ENCODE data around the gene SMNDC1.
"Not testable (repeated sequence)": the region's sequence is repeated elsewhere in the genome, so short reads cannot be mapped to it uniquely, and the experiment has no call there.

Gene SMNDC1

DNA sequence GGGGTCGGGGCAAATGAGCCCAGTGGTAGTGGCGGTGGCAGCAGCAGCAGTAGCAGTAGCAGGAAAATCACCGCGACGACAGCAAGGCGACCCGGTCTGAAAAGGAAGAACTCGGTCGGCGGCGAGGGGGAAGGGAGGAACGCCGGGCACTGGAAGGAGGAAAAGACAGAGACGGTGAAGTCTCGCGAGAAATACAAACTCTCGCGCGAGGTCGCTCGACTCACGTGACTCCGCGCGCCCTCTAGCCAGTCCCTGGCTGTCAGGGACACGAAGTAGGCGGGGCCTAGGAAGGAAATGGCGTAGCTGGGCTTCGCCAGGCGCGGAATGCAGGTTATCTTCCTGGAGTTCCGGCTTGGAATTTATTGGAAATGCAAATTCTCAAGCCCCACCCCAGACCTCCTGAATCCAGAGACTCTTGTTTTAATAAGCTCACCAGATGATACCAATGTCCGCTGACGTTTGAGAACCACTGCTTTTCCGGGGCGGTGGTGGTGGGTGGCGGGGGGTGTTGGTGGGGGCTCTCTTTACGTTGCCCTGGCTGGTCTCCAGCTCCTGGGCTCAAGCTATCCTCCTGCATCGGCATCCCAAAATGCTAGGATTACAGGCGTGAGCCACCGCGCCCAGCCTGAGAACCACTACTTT, at the start of gene SMNDC1:
Gene SMNDC1, minus strand, starts transcription at position 141 of the 642 bp plus-strand sequence. CDS start 1,333 bp downstream, outside the sequence.
- peak; percentile 89 for DNase-seq

GRCh38 chr10:110354322-110354766, 49.6 kb upstream of the SMNDC1 start:
- peak; percentile 57 for DNase-seq

- DNase-seq = no peak
Observed at GRCh38 chr10:110353244-110354119, 48.8 kb upstream of the SMNDC1 start.

GRCh38 chr10:110352930-110353243, 48.2 kb upstream of the SMNDC1 start:
- no peak for DNase-seq

DNA sequence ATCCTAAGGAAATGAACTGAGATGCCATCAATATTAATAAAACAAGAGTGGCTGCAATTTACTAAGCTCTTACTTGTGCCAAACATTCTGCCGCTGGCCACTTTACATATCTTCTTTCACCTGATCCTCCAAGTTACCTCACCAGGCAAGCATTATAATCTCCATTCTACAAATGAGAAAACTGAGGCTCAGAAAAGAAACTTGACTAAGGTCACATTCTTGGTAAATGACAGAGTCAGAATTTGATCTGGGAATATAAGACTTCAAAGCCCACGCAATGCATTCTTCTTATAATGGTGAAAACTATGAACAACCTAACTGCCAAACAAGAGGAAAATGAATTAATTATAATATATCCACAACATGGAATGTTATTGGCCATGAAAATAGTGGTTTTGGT, 46.1 kb upstream of the SMNDC1 start:
- DNase-seq = no peak

GRCh38 chr10:110349831-110350230, 45.1 kb upstream of the SMNDC1 start:
- DNase-seq = no peak

DNA sequence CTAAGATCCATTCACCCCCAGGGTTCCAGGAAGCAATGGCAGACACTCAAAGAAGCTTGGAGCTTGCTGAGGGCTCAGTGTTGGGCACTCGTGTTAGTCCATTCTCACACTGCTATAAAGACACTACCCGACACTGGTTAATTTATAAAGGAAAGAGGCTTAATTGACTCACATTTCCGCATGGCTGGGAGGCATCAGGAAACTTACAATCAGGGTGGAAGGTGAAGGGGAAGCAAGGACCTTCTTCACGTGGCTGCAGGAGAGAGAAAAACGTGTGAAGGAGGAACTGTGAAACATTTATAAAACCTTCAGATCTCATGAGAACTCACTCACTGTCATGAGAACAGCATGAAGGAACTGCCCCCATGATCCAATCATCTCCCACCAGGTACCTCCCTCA, 44.7 kb upstream of the SMNDC1 start:
- no peak for DNase-seq

DNA sequence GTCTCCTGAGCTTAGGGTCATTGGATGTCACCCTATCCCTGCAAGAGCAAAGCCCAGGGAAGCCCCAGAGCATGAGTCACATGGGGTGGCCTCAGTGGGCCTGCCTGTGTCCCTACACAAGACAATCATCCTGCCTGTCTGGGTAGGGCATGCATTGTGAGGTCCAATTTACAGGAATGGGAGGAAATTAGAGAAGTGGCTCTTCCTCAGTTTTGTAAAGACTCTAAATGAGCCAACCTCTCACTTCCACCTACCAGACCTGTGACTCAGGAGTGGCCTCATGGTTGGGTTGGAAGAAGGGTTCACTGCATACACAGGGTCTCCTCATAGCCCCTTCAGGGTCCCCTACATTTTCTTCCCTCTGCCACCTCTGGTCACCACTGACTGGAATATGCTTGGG, 43.6 kb upstream of the SMNDC1 start:
- DNase-seq = no peak

GRCh38 chr10:110346914-110347313, 42.2 kb upstream of the SMNDC1 start:
- DNase-seq = no peak

GRCh38 chr10:110345286-110345685, 40.6 kb upstream of the SMNDC1 start:
- no peak for DNase-seq

GRCh38 chr10:110344622-110345021, 39.9 kb upstream of the SMNDC1 start:
- no peak for DNase-seq

- no peak for DNase-seq
Observed at GRCh38 chr10:110343947-110344346, 39.2 kb upstream of the SMNDC1 start.

DNA sequence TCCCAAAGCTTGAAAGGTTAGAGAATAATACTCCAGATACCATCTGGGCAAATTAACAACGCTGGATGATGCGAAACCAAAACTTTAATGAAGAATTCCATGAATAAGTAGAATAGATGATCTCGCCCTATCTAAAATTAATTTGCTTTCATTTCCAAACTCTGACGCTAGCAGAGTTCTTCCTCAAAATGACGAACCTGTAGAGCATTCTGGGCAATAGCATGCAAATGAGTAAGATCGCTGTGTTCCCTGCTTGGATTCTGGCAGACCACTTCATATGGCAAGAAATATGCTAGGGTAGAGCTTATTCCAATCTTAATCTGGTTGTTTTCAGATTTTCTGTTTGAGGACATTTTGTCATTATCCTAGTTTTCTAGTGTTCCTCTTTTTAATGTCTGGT, 36.1 kb upstream of the SMNDC1 start:
- DNase-seq = no peak

DNA sequence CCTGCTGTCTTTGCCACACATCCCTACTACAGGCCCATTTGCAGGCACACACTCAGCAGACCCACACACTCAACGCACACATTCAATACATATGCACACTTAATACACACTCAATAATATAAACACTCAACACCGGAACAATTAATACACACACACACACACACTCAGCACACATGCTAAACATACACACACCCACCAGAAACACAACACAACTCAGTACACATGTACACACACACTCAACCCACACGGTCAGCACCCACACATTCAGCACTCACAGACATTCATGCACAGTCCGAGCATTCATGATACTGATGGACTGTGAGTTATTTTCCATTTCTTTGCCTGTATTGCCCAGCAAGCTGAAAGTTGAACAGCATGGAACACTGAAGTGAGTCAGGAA, 35.4 kb upstream of the SMNDC1 start:
- DNase-seq = no peak

DNA sequence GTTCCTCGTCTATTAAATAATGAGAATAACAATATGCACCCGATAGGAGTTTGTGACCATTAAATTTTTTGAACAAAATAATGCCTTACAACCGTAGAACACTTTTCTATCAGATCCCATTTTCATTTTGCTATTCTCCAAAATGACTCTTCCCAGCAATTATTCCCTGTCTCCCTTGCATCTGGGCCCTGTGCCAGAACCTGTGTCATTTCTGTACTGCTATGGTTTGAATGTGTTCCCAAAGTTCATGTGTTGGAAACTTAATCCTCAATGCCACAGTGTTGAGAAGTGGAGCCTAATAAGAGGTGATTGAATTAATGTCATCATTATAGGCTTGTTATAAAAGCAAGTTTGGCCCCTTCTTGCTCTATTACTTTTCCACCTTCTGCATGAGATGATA, 33.2 kb upstream of the SMNDC1 start:
- DNase-seq = no peak

DNA sequence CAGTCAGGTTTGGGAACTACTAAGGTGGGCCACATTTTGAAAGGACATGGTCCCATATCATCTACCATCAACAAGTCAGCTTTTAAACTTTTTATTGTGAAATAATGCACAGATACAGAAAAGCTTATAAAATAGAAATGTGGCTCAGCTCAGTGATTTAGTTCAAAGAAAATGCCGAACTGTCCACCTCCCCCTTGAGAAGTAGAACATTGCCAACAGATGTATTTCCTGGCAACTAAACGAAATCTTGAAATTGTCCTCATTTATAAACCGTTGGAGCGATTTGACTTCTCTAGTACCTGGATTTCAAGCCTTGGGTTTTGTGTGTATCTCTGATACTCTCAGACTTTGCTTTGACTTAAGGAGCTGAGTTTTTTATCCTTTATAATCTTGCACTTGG, 32.7 kb upstream of the SMNDC1 start:
- DNase-seq = no peak

GRCh38 chr10:110336111-110336721, 31.5 kb upstream of the SMNDC1 start:
- no peak for DNase-seq

- no peak for DNase-seq
Observed at GRCh38 chr10:110335314-110336064, 30.8 kb upstream of the SMNDC1 start.

GRCh38 chr10:110334061-110334656, 29.4 kb upstream of the SMNDC1 start:
- DNase-seq = no peak

GRCh38 chr10:110331226-110331795, 26.6 kb upstream of the SMNDC1 start:
- not testable (repeated sequence) for DNase-seq

- no peak for DNase-seq
Observed at GRCh38 chr10:110330675-110331074, 26.0 kb upstream of the SMNDC1 start.

DNA sequence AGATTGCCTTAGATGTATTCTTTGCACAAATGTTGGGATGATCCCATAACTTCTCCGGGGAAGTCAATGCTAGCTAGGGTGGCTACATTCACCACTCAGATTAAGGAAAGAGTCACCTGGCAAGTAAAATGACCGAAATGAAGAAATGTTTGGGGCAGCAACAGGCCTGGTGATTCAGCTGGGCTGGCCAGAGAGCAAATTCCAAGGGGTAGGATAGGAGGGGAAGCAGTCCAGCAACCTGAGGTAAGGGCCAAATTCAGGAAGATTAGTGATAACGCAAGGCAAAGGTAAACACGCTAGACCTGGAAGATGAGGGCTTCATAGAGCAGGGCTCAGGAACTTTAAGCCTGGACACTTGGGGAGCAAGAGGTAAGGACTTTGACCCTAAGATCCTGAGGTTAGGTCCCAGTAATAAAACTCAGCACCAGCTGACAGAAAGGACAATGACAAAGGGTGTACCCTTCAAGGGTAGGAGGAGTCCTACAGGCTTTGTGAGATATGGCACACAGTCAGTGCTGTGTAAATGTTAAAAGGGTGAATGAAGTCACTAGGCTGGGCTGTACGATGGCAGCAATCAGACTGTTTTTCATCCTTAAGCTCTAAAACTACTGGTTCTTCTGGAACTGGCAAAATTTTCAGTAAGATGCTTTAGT, 22.7 kb upstream of the SMNDC1 start:
- DNase-seq = no peak
